HG02763 (cell line): ENCODE data around the gene HID1.
A peak's percentile ranks its signal among the peaks of the same experiment; 100 is the strongest.
"Not testable (repeated sequence)": the region's sequence is repeated elsewhere in the genome, so short reads cannot be mapped to it uniquely, and the experiment has no call there.

ENCODE experiments used
- ATAC-seq: cut with Tn5 transposase; IDR thresholded peaks from one replicate; pipeline ENCODE4 v1.9.1; 2021; ENCODE audit warnings: mild to moderate bottlenecking, moderate library complexity; ENCODE audit not compliant: unreplicated experiment

The HID1 gene

GRCh38 chr17:74972107-74972972, at the start of gene HID1:
HID1 (minus strand) TSS chr17:74972759; CDS start chr17:74972656, 103 bp downstream.
- no peak for ATAC-seq

DNA sequence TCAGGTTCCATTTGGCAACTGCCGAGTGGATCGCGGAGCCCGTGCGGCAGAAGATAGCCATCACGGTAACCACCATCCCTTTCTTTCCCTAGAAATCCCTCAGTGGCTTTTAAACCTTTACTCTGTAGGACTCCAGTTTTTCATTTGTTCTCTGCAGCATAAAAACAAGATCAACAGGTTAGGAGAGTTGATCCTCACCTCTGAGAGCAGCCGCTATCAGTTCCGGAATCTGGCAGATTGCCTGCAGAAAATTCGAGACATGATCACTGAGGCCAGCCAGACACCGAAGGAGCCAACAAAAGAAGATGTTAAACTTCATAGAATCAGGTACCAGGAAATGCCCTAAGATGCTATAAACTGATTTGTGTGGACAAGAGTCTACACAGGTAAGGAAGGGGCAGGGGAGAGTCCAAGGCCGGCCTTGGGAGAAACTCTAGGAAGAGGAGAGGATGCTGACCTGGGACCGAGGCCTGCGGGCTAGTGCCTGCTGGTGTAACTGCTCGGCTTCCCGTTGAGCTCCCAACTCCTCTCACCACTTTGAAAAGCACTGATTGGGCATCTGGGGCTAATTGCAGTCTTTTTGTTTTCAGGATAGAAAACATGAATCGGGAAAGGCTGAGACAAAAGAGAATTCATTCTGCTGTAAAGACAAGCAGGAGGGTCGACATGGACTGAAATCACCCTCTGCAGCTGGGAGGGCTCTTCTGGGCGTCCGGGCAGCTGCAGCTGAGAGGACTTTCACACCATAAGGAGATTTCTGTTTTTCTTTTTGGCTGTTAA, 48.0 kb upstream of the HID1 start:
- ATAC-seq, result no peak

DNA sequence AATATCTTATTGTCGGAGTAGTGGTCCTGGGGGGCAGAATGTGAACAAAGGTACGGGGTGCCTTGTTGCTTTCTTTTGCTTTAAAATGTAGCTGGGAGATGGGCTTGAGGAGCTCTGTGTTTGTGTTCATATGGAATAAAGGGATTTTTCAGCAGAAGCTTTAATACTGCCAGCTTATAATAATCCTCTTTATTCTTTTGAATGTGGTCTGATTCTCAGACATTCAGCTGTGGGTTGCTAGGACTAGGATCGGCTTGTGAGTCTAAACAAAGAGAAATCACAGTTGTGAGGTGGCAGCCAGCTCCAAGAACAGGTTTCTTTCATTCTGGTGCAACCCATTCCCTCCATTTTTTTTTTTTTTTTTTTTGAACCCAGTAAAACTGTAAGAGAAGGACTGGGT, 47.2 kb upstream of the HID1 start:
- ATAC-seq, result no peak

GRCh38 chr17:75019146-75019545, 46.6 kb upstream of the HID1 start:
- no peak for ATAC-seq

DNA sequence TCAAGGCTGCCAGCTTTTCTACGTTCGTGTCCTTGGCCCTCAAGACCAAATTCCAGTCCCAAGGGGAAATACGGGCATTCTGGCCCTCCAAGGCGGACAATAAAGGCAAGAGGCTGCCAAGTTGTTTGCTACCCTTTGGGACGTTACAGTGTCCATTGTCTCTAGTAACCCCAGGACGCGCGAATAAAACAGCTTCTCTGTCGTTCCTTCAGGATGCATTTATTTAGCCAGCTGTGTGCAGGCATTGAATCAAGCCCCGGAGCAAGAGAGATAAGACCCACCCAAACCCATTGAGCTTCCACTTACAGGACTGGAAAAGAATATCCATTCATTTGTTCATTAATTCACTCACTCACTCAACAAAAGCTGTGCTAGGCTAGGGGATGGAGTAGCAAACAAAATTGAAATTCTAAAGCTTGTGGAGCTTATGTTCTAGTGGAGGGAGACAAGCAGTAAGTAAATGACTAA, 40.6 kb upstream of the HID1 start:
- ATAC-seq, result no peak

DNA sequence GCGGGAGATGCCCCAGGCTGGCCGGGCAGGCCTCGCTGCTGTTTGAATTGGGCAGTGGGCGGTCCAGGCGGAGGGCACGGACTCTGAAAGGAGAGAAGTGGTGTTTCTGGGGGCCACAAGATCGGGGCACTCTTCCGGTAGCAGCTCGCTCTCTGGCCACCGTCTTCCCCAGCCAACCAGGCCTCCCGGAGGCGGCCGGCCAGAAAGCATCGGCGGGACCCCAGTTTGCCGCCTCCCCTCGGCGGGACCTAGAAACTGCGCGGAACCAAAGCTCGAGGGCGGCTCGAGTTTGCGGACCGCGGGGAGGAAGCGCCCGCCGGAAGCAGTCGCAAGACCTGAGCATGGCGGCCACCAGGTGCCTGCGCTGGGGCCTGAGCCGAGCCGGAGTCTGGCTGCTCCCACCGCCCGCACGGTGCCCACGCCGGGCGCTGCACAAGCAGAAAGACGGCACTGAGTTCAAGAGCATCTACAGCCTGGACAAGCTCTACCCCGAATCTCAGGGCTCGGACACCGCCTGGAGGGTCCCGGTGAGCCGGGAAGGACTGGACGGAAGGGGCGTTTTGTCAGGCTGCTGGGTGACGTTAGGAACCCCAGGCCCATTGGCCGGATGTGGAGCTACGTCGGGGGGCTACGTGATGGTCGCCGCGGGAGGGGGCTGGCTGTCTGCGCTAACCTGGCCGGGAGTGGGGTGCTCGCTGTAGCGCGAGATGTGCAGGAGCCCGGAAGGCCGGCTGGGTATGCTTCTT, 40.0 kb upstream of the HID1 start, which contains the start of gene MRPL58:
MRPL58 (plus strand) TSS at position 325 of the 746 bp plus-strand sequence; CDS start at position 342, 17 bp downstream.
- ATAC-seq, result peak; percentile 86

- no peak for ATAC-seq
Measured at GRCh38 chr17:75012096-75012345, 39.5 kb upstream of the HID1 start.

DNA sequence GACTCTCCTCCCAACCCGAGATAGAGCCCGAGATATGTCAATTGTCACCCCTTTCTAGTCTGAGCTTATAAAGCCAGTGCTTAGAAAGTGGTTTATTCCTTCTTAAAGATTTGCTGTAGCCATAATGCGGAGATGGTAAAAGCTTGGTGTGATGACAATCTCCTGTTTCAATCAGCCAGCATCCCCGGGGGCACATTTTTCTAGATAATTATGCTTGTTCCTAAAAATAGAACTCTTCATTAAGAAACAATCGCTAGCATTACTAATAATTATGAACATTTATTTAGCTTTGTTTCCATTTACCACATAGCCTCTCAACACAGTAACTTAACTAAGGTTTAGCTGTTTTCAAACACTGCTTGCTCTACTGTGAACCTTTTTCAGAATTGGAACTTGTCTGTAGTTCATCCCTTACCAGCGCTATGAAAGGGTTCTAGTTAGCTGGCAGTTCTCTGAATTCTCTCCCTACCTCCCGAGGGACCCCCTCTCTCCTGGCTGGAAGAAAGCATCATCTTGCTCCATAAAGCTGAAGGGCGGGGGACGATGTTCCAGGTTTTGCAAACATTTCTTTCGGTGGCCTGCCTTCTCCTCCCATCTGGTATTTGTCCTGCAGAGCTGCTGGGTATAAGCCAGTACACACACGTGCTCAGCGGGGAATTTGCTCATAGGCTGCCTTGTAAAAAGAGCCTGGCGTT, 39.0 kb upstream of the HID1 start:
- ATAC-seq, result no peak

GRCh38 chr17:75010683-75011400, 38.3 kb upstream of the HID1 start:
- no peak for ATAC-seq

GRCh38 chr17:75009139-75009724, 36.7 kb upstream of the HID1 start:
- no peak for ATAC-seq

DNA sequence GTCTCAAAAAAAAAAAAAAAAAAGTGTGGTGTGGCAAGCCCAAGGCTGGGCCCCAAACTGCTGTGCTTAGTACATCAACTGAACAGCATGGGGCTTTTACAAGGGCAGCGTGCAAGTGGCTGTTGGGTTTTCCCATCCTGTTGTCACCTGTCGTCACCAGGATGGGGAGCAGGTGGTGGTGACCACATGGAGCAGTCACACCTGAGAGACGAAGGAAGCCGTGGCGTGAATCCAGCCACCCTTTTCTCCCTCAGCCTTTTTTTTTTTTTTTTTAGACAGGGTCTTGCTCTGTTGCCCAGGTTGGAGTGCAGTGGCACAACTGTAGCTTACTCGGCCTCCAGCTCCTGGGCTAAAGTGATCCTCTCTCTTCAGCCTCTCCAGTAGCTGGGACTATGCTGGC, 35.8 kb upstream of the HID1 start:
- no peak for ATAC-seq

DNA sequence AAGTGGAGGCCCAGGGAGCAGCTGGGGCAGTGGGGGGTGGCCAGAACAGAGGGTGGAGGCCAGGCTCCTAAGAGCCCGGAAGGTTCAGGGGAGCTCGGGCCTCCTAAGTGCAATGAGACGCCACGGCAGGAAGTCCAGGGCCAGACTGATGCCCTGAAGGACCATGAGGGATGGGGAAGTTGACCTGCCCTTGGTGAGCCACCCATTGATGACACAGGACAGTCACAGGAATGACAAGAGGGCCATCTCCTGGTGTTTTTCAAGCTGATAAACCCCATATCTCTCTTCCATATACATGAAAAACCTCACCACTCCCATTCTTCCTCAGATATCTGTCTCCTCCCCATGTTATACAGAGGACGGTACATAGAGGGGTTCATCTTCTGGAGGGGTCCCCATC, 34.1 kb upstream of the HID1 start:
- no peak for ATAC-seq

DNA sequence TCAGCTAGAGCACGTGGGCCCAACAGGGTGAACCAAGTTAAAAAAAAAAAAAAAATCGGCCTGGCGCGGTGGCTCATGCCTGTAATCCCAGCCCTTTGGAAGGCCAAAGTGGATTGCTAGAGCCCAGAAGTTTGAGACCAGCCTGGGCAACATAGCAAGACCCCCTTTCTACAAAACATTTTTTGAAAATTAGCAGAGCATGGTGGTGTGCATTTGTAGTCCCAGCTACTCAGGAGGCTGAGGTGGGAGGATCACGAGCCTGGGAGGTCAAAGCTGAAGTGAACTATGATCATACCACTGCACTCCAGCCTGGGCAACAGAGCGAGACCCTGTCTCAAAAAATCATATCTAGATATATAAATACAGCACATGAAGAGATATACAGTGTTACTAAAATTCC, 33.5 kb upstream of the HID1 start:
- ATAC-seq, result not testable (repeated sequence)

GRCh38 chr17:75005291-75005690, 32.7 kb upstream of the HID1 start:
- ATAC-seq, result no peak

GRCh38 chr17:75004371-75004770, 31.8 kb upstream of the HID1 start:
- no peak for ATAC-seq

- no peak for ATAC-seq
Measured at GRCh38 chr17:75003957-75004355, 31.4 kb upstream of the HID1 start.

- ATAC-seq, result no peak
Measured at GRCh38 chr17:75003070-75003956, 30.8 kb upstream of the HID1 start.

DNA sequence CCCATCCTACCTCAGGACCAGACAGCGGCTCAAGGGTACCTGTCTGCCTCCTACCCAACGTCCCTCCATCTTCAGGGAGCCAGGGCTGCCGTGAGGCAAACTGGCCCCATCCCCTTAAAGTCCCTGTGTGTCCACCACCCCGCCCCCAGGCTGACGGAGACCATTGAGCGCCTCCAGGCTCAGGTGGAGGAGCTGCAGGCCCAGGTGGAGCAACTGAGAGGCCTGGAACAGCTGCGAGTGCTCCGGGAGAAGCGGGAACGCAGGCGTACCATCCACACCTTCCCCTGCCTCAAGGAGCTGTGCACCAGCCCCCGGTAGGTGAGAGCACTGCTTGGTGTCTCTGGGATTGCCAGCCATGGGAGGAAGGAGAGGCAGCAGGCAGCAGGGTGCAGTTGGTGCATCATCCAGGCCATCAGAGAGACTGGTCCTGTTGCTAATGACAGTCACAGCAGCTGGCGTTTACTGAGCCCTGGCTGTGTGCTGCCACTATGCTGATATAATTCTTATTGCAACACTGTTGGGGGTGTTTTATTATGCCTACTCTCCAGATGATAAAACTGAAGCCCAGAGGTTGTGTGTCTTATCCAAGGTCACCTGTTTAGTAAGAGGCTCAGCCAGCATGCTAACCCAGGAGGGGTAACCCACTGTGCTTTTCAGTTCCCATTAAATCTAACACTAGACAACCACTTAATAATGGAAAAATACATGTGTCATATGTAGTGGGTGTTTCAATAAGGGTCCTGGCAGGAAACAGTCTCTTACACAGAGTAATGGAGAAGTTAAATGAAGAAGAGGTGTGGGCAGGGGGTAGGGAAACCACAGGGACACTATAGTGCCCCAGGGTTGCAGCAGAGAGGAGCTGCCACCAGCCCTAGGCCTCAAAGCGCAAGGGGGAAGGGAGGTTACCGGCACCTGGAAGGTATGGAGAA, 29.6 kb upstream of the HID1 start:
- no peak for ATAC-seq
